ENCODE results near the gene OR10J4.
"Not testable (repeated sequence)": the region's sequence is repeated elsewhere in the genome, so short reads cannot be mapped to it uniquely, and the experiment has no call there.

Gene OR10J4

DNA sequence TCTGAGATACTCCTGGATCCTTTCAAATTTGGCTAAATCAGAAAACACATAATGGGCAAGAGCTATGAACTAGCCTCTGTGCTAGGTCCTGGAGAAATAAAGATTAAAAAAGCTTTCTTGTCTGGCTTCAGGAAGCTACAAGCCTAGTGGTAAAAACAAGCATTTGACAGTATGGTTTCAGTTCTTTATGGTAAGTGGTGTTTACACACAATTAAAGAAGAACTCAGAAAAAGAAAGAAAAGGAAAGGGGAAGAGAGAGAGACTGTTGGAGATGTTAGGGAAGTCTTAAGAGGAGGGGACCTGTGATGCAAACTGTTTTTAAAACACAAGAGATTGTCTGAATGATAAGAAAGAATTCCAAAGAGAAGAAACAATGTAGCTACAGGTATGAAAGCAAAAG, 9.4 kb downstream of the OR10J4 start:
- DNase-seq (ENCODE audit: insufficient read length, low spot score) (no peak), FAIRE-seq (no peak)
- TF ChIP-seq TAF1 (IDR thresholded peaks at IDR 0.05; ENCODE audit: low read depth, low read length): no peak
- TF ChIP-seq SPI1 (IDR thresholded peaks at IDR 0.05; ENCODE audit: low read depth, low read length): no peak
- TF ChIP-seq POLR2AphosphoS5 (IDR thresholded peaks at IDR 0.05; ENCODE audit: low read depth, low read length): no peak
- TF ChIP-seq PAX5 (IDR thresholded peaks at IDR 0.05; ENCODE audit: insufficient read depth, low read length, severe bottlenecking): no peak
- no peak for TF ChIP-seq POU2F2 (IDR thresholded peaks at IDR 0.05; ENCODE audit: low read depth, low read length)
- TF ChIP-seq POLR2A (IDR thresholded peaks at IDR 0.05; ENCODE audit: low read depth, low read length): no peak

DNA sequence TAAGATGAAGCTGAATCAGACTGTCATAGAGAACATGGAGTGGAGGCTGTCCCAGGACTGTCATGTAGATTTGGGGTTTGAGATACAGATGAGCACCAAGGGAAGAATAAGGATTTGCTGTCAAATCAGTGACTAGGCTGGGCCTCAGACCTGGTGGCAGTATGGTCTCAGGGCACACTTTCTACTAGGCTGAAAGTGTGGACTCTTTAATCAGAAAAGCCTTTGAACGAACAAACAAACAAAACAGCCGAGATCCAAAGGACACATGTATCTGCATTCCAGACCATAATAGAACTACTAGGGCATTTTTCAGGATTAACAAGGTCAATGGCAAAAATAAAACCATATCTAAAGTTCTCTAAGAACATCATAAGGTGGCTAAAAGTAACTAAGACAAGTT, 10.4 kb downstream of the OR10J4 start:
- TF ChIP-seq TAF1 (IDR thresholded peaks at IDR 0.05; ENCODE audit: low read depth, low read length): no peak
- TF ChIP-seq POLR2A (IDR thresholded peaks at IDR 0.05; ENCODE audit: low read depth, low read length): no peak
- no peak for TF ChIP-seq PAX5 (IDR thresholded peaks at IDR 0.05; ENCODE audit: insufficient read depth, low read length, severe bottlenecking)
- no peak for TF ChIP-seq POLR2AphosphoS5 (IDR thresholded peaks at IDR 0.05; ENCODE audit: low read depth, low read length)
- TF ChIP-seq SPI1 (IDR thresholded peaks at IDR 0.05; ENCODE audit: low read depth, low read length): no peak
- no peak for TF ChIP-seq POU2F2 (IDR thresholded peaks at IDR 0.05; ENCODE audit: low read depth, low read length)
- no peak for DNase-seq (ENCODE audit: insufficient read length, low spot score)
- no peak for FAIRE-seq

DNA sequence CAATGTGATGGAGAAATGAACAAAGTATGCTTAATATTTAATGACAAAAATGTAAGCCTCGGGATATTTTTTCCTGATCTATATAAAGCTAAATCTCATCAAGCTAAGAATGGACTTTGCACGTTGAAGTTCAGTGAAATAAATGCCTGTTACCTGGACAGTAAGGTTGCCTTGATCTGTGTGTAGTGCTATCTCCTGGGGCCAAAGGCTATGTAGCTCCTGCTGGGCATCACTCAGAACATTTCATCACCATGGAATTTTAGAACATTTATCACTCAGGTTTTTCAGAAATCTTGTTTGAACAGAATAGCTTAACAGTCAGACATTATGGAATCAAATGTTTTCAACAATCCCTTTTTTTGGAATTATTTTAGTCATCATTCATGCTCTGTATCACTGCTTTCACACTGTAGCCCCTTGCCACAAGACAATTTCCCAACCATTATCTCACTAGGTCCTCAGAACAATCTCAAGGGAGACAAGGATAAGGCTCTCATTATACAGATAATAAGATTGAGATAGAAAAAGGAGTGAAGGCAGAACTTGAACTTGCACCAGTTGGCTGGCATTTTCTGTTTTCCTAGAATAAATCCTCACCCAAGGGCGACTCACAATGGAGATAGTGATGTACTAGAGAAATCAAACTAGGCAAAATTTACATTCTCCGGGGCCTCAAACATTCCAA, 11.2 kb downstream of the OR10J4 start:
- no peak for TF ChIP-seq SPI1 (IDR thresholded peaks at IDR 0.05; ENCODE audit: low read depth, low read length)
- no peak for TF ChIP-seq PAX5 (IDR thresholded peaks at IDR 0.05; ENCODE audit: insufficient read depth, low read length, severe bottlenecking)
- TF ChIP-seq POU2F2 (IDR thresholded peaks at IDR 0.05; ENCODE audit: low read depth, low read length): no peak
- no peak for TF ChIP-seq POLR2AphosphoS5 (IDR thresholded peaks at IDR 0.05; ENCODE audit: low read depth, low read length)
- TF ChIP-seq POLR2A (IDR thresholded peaks at IDR 0.05; ENCODE audit: low read depth, low read length): no peak
- TF ChIP-seq TAF1 (IDR thresholded peaks at IDR 0.05; ENCODE audit: low read depth, low read length): no peak
- DNase-seq (ENCODE audit: insufficient read length, low spot score): no peak
- no peak for FAIRE-seq

GRCh38 chr1:159444511-159444910, 12.5 kb downstream of the OR10J4 start:
- TF ChIP-seq POU2F2 (IDR thresholded peaks at IDR 0.05; ENCODE audit: low read depth, low read length): no peak
- no peak for TF ChIP-seq SPI1 (IDR thresholded peaks at IDR 0.05; ENCODE audit: low read depth, low read length)
- no peak for TF ChIP-seq TAF1 (IDR thresholded peaks at IDR 0.05; ENCODE audit: low read depth, low read length)
- no peak for TF ChIP-seq POLR2AphosphoS5 (IDR thresholded peaks at IDR 0.05; ENCODE audit: low read depth, low read length)
- TF ChIP-seq PAX5 (IDR thresholded peaks at IDR 0.05; ENCODE audit: insufficient read depth, low read length, severe bottlenecking): no peak
- no peak for TF ChIP-seq POLR2A (IDR thresholded peaks at IDR 0.05; ENCODE audit: low read depth, low read length)
- DNase-seq (ENCODE audit: insufficient read length, low spot score) (no peak), FAIRE-seq (no peak)

GRCh38 chr1:159448181-159448580, 16.2 kb downstream of the OR10J4 start:
- no peak for DNase-seq (ENCODE audit: insufficient read length, low spot score)
- no peak for TF ChIP-seq SPI1 (IDR thresholded peaks at IDR 0.05; ENCODE audit: low read depth, low read length)
- no peak for TF ChIP-seq PAX5 (IDR thresholded peaks at IDR 0.05; ENCODE audit: insufficient read depth, low read length, severe bottlenecking)
- TF ChIP-seq POLR2A (IDR thresholded peaks at IDR 0.05; ENCODE audit: low read depth, low read length): no peak
- TF ChIP-seq TAF1 (IDR thresholded peaks at IDR 0.05; ENCODE audit: low read depth, low read length): no peak
- no peak for FAIRE-seq

- FAIRE-seq: not testable (repeated sequence)
Observed at GRCh38 chr1:159449605-159450004, 17.6 kb downstream of the OR10J4 start.

DNA sequence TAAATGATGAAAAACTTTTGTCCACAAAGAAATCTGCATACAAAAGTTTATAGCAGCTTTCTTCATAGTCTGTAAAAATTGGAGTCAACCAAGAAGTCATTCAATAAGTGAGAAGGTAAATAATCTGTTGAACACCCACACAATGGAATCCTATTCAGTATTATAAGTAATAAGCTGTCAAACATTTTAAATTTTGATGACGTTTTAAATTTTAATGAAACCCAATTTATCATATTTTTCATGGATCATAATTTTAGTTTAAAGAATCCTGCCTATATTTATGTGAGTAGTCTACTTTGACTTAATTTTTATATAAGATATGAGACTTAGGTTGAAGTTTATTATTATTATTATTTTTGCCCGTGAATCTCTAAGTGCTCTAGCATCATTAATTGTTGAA, 27.5 kb downstream of the OR10J4 start:
- FAIRE-seq (no peak), DNase-seq (ENCODE audit: insufficient read length, low spot score) (no peak)
- TF ChIP-seq SPI1 (IDR thresholded peaks at IDR 0.05; ENCODE audit: low read depth, low read length) (no peak), POU2F2 (IDR thresholded peaks at IDR 0.05; ENCODE audit: low read depth, low read length) (no peak), POLR2A (IDR thresholded peaks at IDR 0.05; ENCODE audit: low read depth, low read length) (no peak), POLR2AphosphoS5 (IDR thresholded peaks at IDR 0.05; ENCODE audit: low read depth, low read length) (no peak)

More at GRCh38 chr1:159449605-159450004, 17.6 kb downstream of the OR10J4 start:
- DNase-seq (ENCODE audit: insufficient read length, low spot score): not testable (repeated sequence)

- DNase-seq (ENCODE audit: insufficient read length, low spot score): no peak
- no peak for FAIRE-seq
- TF ChIP-seq POU2F2 (IDR thresholded peaks at IDR 0.05; ENCODE audit: low read depth, low read length): no peak
- TF ChIP-seq POLR2A (IDR thresholded peaks at IDR 0.05; ENCODE audit: low read depth, low read length): no peak
- TF ChIP-seq PAX5 (IDR thresholded peaks at IDR 0.05; ENCODE audit: insufficient read depth, low read length, severe bottlenecking): no peak
- TF ChIP-seq TAF1 (IDR thresholded peaks at IDR 0.05; ENCODE audit: low read depth, low read length): no peak
- TF ChIP-seq SPI1 (IDR thresholded peaks at IDR 0.05; ENCODE audit: low read depth, low read length): no peak
- TF ChIP-seq POLR2AphosphoS5 (IDR thresholded peaks at IDR 0.05; ENCODE audit: low read depth, low read length): no peak
Observed at GRCh38 chr1:159465191-159465603, 33.2 kb downstream of the OR10J4 start.

DNA sequence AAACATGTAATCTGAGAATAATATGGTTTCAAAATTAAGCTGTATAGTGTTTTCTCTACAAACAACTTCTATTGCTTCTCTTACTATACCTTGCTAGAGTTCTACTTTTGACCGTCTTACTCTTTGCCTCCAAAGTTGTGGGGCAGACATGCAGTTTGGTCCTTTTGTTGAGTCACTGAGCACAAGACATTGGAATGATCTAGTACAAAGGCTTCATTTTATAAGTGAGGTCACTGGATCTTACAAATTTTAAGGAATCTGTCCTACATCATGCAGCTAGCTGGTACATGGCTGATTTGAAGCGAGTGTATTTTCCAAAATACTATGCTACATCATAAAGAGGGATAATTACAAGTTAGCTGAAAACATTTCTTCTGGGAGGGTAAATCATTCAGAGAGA, 36.3 kb downstream of the OR10J4 start:
- DNase-seq (ENCODE audit: insufficient read length, low spot score) (no peak), FAIRE-seq (no peak)
- no peak for TF ChIP-seq POLR2A (IDR thresholded peaks at IDR 0.05; ENCODE audit: low read depth, low read length)

GRCh38 chr1:159469921-159470533, 38.0 kb downstream of the OR10J4 start:
- FAIRE-seq (no peak), DNase-seq (ENCODE audit: insufficient read length, low spot score) (no peak)
- TF ChIP-seq TAF1 (IDR thresholded peaks at IDR 0.05; ENCODE audit: low read depth, low read length) (no peak), SPI1 (IDR thresholded peaks at IDR 0.05; ENCODE audit: low read depth, low read length) (no peak), POU2F2 (IDR thresholded peaks at IDR 0.05; ENCODE audit: low read depth, low read length) (no peak), POLR2A (IDR thresholded peaks at IDR 0.05; ENCODE audit: low read depth, low read length) (no peak), PAX5 (IDR thresholded peaks at IDR 0.05; ENCODE audit: insufficient read depth, low read length, severe bottlenecking) (no peak), POLR2AphosphoS5 (IDR thresholded peaks at IDR 0.05; ENCODE audit: low read depth, low read length) (no peak)

Data from GM12891 (cell line).